IMR-90 (cell line): ENCODE measurements around the gene SPDEF. TPM values are rescaled to one million over a fixed set of nuclear protein-coding genes. Genes with fewer than 3 reads are reported as not detected.

ENCODE experiments used
- ATAC-seq: fragments of 200-7000 bp; cut with Tn5 transposase; 2 replicates; pipeline ENCODE4 v1.9.1; 2020; ENCODE audit warnings: low read depth, mild to moderate bottlenecking, moderate library complexity
- BruUV-seq: library from RNA; stranded (reverse); fragments of 400-500 nt; replicated peaks from 2 replicates; lab custom pipeline; 2021; lab: Mats Ljungman, UMichigan
- CTCF ChIA-PET: fragments of 300-600 bp; formaldehyde crosslinking; extraction: SDS; loops from one replicate; lab custom pipeline; 2021; ENCODE audit warnings: antibody characterized with exemption; lab: Yijun Ruan, JAX
- POLR2A ChIA-PET: fragments of 300-600 bp; sonication (Branson Sonifier 250); formaldehyde crosslinking; loops from one replicate; lab custom pipeline; 2022; ENCODE audit warnings: antibody characterized with exemption; ENCODE audit not compliant: unreplicated experiment; lab: Charles Lee
- DNase-seq: peaks from one replicate; pipeline ENCODE4 v3.0.0; 2013
- H2AFZ ChIP-seq: replicated peaks from 2 replicates; pipeline ENCODE3; 2013; ENCODE audit warnings: low read length, mild to moderate bottlenecking; ENCODE audit not compliant: poor library complexity
- H2AK5ac ChIP-seq: 2 replicates; pipeline ENCODE4 v1.6.1; 2013; ENCODE audit warnings: low read depth, low read length, inconsistent platforms
- H2AK9ac ChIP-seq: replicated peaks from 2 replicates; pipeline ENCODE3; 2013; ENCODE audit warnings: mild to moderate bottlenecking, low read depth, low read length, moderate library complexity; ENCODE audit not compliant: poor library complexity
- H2BK120ac ChIP-seq: 2 replicates; pipeline ENCODE4 v1.6.1; 2013; ENCODE audit warnings: low read depth, low read length, inconsistent platforms
- H2BK15ac ChIP-seq: 3 replicates; pipeline ENCODE4 v1.6.1; 2013; ENCODE audit warnings: low read depth, low read length, inconsistent platforms
- H2BK20ac ChIP-seq: 2 replicates; pipeline ENCODE4 v1.6.1; 2013; ENCODE audit warnings: low read depth, mild to moderate bottlenecking, inconsistent platforms, low read length, moderate library complexity
- H2BK5ac ChIP-seq: 2 replicates; pipeline ENCODE4 v1.6.1; 2013; ENCODE audit warnings: mild to moderate bottlenecking, low read depth, low read length, inconsistent platforms; ENCODE audit not compliant: poor library complexity, severe bottlenecking
- H3K14ac ChIP-seq: replicated peaks from 2 replicates; pipeline ENCODE4 v1.6.1; 2013; ENCODE audit warnings: low read depth, low read length, inconsistent platforms
- H3K18ac ChIP-seq: 2 replicates; pipeline ENCODE4 v1.6.1; 2013; ENCODE audit warnings: low read depth, low read length, control low read depth
- H3K23ac ChIP-seq: 2 replicates; pipeline ENCODE4 v1.6.1; 2013; ENCODE audit warnings: low read depth, low read length, inconsistent platforms
- H3K27ac ChIP-seq: 2 replicates; pipeline ENCODE4 v1.5.1; 2013; ENCODE audit warnings: mild to moderate bottlenecking, control low read depth, low read length; ENCODE audit not compliant: insufficient read depth
- H3K27me3 ChIP-seq: 2 replicates; pipeline ENCODE4 v1.6.1; 2013; ENCODE audit warnings: low read length; ENCODE audit not compliant: control insufficient read depth, insufficient read depth
- H3K36me3 ChIP-seq: 2 replicates; pipeline ENCODE4 v1.6.1; 2013; ENCODE audit warnings: low read length, mixed read lengths; ENCODE audit not compliant: control insufficient read depth, insufficient read depth
- H3K4ac ChIP-seq: 2 replicates; pipeline ENCODE4 v1.6.1; 2013; ENCODE audit warnings: low read depth, low read length, inconsistent platforms
- H3K4me1 ChIP-seq: 2 replicates; pipeline ENCODE4 v1.6.1; 2013; ENCODE audit warnings: low read length, mixed read lengths; ENCODE audit not compliant: control insufficient read depth, insufficient read depth
- H3K4me2 ChIP-seq: 2 replicates; pipeline ENCODE4 v1.6.1; 2013; ENCODE audit warnings: low read depth, mild to moderate bottlenecking, control low read depth, low read length, moderate library complexity
- H3K4me3 ChIP-seq: 2 replicates; pipeline ENCODE4 v1.5.1; 2013; ENCODE audit warnings: low read depth, mild to moderate bottlenecking, control low read depth, low read length, moderate library complexity; ENCODE audit not compliant: insufficient read depth
- H3K56ac ChIP-seq: 2 replicates; pipeline ENCODE4 v1.6.1; 2013; ENCODE audit warnings: low read length, inconsistent platforms; ENCODE audit not compliant: insufficient read depth; ENCODE audit errors: extremely low read depth
- H3K79me1 ChIP-seq, 2 experiments: 2 replicates each; pipeline ENCODE4 v1.6.1; 2013; ENCODE audit warnings: low read length in 2 of 2, inconsistent platforms in 1 of 2, low read depth in 1 of 2
- H3K9ac ChIP-seq: 2 replicates; pipeline ENCODE4 v1.6.1; 2013; ENCODE audit warnings: low read depth, low read length, control low read depth
- H3K9me1 ChIP-seq: 2 replicates; pipeline ENCODE4 v1.6.1; 2013; ENCODE audit warnings: low read length, inconsistent platforms; ENCODE audit not compliant: insufficient read depth
- H3K9me3 ChIP-seq: 2 replicates; pipeline ENCODE4 v1.6.1; 2013; ENCODE audit warnings: low read length; ENCODE audit not compliant: control insufficient read depth, insufficient read depth
- H4K20me1 ChIP-seq: 2 replicates; pipeline ENCODE4 v1.6.1; 2013; ENCODE audit warnings: low read length, inconsistent platforms; ENCODE audit not compliant: insufficient read depth
- H4K5ac ChIP-seq: 2 replicates; pipeline ENCODE4 v1.6.1; 2013; ENCODE audit warnings: mild to moderate bottlenecking, low read depth, low read length, control low read depth
- H4K8ac ChIP-seq, 2 experiments: 2 replicates each; pipeline ENCODE4 v1.6.1; 2013; ENCODE audit warnings: low read depth in 2 of 2, low read length in 2 of 2, control low read depth in 1 of 2, inconsistent platforms in 1 of 2
- H4K91ac ChIP-seq: 2 replicates; pipeline ENCODE4 v1.6.1; 2013; ENCODE audit warnings: low read depth, low read length, inconsistent platforms; ENCODE audit not compliant: insufficient read depth
- BHLHE40 ChIP-seq: fragments of 150-350 bp; IDR thresholded peaks from 2 replicates; pipeline ENCODE4 v1.6.1; 2016; ENCODE audit warnings: mild to moderate bottlenecking, low read depth, low read length
- CHD1 ChIP-seq: IDR thresholded peaks from 2 replicates; pipeline ENCODE4 v1.6.1; 2012; ENCODE audit warnings: low read depth, low read length, improper control_type of control experiment
- FOS ChIP-seq: fragments of 150-350 bp; IDR thresholded peaks from 2 replicates; pipeline ENCODE4 v1.6.1; 2016; ENCODE audit warnings: low read depth, low read length
- MAFK ChIP-seq: IDR thresholded peaks from 2 replicates; pipeline ENCODE4 v1.6.1; 2012; ENCODE audit warnings: low read depth, low read length, improper control_type of control experiment
- MAZ ChIP-seq: IDR thresholded peaks from 2 replicates; pipeline ENCODE4 v1.6.1; 2012; ENCODE audit warnings: low read depth, mild to moderate bottlenecking, low read length, improper control_type of control experiment, moderate library complexity, borderline replicate concordance
- MXI1 ChIP-seq: IDR thresholded peaks from 2 replicates; pipeline ENCODE4 v1.6.1; 2012; ENCODE audit warnings: low read depth, mild to moderate bottlenecking, low read length, moderate library complexity, borderline replicate concordance
- NFE2L2 ChIP-seq: fragments of 150-350 bp; IDR thresholded peaks from 2 replicates; pipeline ENCODE4 v1.6.1; 2016; ENCODE audit warnings: low read depth, mild to moderate bottlenecking, low read length
- POLR2A ChIP-seq: IDR thresholded peaks from 2 replicates; pipeline ENCODE4 v1.6.1; 2012; ENCODE audit warnings: mild to moderate bottlenecking, low read depth, low read length
- RAD21 ChIP-seq: IDR thresholded peaks from 2 replicates; pipeline ENCODE4 v1.6.1; 2012; ENCODE audit warnings: low read length, improper control_type of control experiment
- RCOR1 ChIP-seq: IDR thresholded peaks from 2 replicates; pipeline ENCODE4 v1.6.1; 2012; ENCODE audit warnings: mild to moderate bottlenecking, low read length, improper control_type of control experiment; ENCODE audit not compliant: insufficient replicate concordance
- RFX5 ChIP-seq: IDR thresholded peaks from 2 replicates; pipeline ENCODE4 v1.8.0; 2012; ENCODE audit warnings: low read depth, mild to moderate bottlenecking, low read length, moderate library complexity
- SMC3 ChIP-seq: fragments of 150-350 bp; IDR thresholded peaks from 2 replicates; pipeline ENCODE4 v1.6.1; 2016; ENCODE audit warnings: low read depth, mild to moderate bottlenecking, antibody characterized with exemption, low read length, moderate library complexity
- WGBS, 2 experiments: methylation state at CpG; one replicate each; pipeline versions ENCODE4 v1.1.5 to v1.1.7; 2013; ENCODE audit warnings: missing lambda C conversion rate in 2 of 2; ENCODE audit not compliant: insufficient read length in 1 of 2; ENCODE audit errors: extremely low coverage in 2 of 2; 5-methylcytosine and 5-hydroxymethylcytosine counted together
- dilution Hi-C: fragments of 300-500 bp; cut with HindIII; formaldehyde crosslinking; loops from one replicate; pipeline ENCODE4 v1.14.3; 2018; ENCODE audit warnings: low sequenced_read_pairs; ENCODE audit not compliant: unreplicated experiment
- in situ Hi-C: fragments of 300-500 bp; cut with MboI; formaldehyde crosslinking; loops from 3 replicates; pipeline ENCODE4 v1.14.3; 2019; ENCODE audit warnings: low sequenced_read_pairs, inconsistent platforms, mixed read lengths
- intact Hi-C: fragments of 100-400 bp; cut with micrococcal nuclease; formaldehyde crosslinking; loops from 2 replicates; pipeline ENCODE4 v1.10.0; 2022
- polyA plus RNA-seq, 3 experiments: library from polyadenylated mRNA; depleted of rRNA; stranded (reverse); fragments of >200 nt; gene quantifications; 2 replicates each; pipeline ENCODE4 v1.2.3, GENCODE V29; 2012; ENCODE audit warnings: low replicate concordance in 1 of 3
- total RNA-seq: library from RNA; depleted of rRNA; stranded (reverse); fragments of >200 nt; gene quantifications from 2 replicates; pipeline ENCODE4 v1.2.3, GENCODE V29; 2012
- TF ChIP-seq, protein P1 (sequence below): fragments of 150-350 bp; IDR thresholded peaks from 2 replicates; pipeline ENCODE4 v1.6.1; 2017; ENCODE audit warnings: mild to moderate bottlenecking, antibody characterized with exemption, low read length, low read depth
- TF ChIP-seq, protein P2 (sequence below): conservative IDR thresholded peaks from 2 replicates; pipeline ENCODE4 v1.5.1; 2012; ENCODE audit warnings: mild to moderate bottlenecking, low read depth, low read length, improper control_type of control experiment

The SPDEF gene
- total and polyA plus RNA-seq, 2 of the 4 experiments (the other 2 are of a cell fraction), result 0.05 TPM; not detected in 1

DNA sequence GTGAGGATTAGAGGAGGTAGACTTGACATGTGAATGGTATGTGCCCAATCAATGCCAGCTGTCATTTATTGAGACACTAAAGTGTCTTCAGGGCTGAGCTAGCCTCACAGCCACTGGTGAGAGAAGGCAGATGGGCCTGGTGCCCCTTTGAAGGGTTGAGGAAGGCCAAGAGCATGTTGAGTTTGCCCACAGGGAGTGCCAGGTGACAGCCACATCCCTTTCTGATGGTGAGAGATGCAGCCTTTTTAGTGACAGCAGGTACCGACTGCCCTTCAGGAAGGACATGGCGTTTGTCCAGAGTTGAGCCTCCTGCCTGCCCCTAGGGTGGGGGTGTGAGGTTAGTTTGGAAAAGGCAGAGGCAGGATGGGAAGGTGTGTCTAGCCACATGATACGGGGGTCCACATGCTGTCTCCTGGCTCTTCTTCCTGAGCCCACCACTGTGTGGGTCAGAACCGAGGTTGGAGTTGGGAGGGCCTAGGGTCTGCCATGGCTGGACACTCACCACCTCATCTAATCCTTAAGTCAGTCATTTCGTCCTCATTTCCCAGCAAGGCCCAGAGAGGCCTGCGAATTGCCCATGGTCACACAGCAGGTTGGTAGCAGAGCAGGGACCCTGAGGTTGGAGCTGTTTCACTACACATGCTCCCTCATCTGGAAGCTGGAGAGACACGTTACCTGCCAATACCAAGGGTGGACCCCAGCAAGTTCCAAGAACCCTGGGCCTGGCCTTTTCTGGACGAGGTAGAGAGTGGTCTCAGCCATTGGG, 32.5 kb downstream of the SPDEF start:
- Histone ChIP-seq H3K9me3 (no peaks in the 10 kb centered on the region), H2BK15ac (no peak overlapping the region), H4K5ac (no peak overlapping the region), H3K4me2 (no peak overlapping the region), H2AK5ac (no peak overlapping the region), H3K9ac (no peak overlapping the region), H3K4me1 (peaks cover 4% of the 10 kb centered on the region), H3K23ac (no peak overlapping the region), H2AFZ (no peak overlapping the region), H2BK120ac (no peak overlapping the region), H3K56ac (no peak overlapping the region), H3K36me3 (no peaks in the 10 kb centered on the region), H4K20me1 (no peaks in the 10 kb centered on the region), H3K4me3 (no peak overlapping the region), H3K9me1 (peaks cover 3% of the 10 kb centered on the region; the same call in 1 of the 2 replicates), H4K91ac (no peak overlapping the region), H3K18ac (no peak overlapping the region), H2BK20ac (no peak overlapping the region), H4K8ac (no peak overlapping the region), H3K14ac (no peak overlapping the region), H3K4ac (no peak overlapping the region), H2BK5ac (no peak overlapping the region), H3K79me1 (no peaks in the 10 kb centered on the region), H3K27ac (no peak overlapping the region), H3K27me3 (peaks cover 13% of the 10 kb centered on the region), H2AK9ac (no peak overlapping the region)
- intact Hi-C loops, result no loop called here
- in situ Hi-C loops, result no loop called here
- DNase-seq, result no peak
- ChIA-PET CTCF (no interaction called here), POLR2A (no interaction called here)
- no CpG with 5 or more reads among the region's 8 CpGs for WGBS, 2 experiments
- dilution Hi-C loops, result no loop called here
- no TSS peak for BruUV-seq
- no peak for TF ChIP-seq FOS
- TF ChIP-seq MAZ, result no peak
- TF ChIP-seq, protein P1, sequence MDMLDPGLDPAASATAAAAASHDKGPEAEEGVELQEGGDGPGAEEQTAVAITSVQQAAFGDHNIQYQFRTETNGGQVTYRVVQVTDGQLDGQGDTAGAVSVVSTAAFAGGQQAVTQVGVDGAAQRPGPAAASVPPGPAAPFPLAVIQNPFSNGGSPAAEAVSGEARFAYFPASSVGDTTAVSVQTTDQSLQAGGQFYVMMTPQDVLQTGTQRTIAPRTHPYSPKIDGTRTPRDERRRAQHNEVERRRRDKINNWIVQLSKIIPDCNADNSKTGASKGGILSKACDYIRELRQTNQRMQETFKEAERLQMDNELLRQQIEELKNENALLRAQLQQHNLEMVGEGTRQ, result no peak
- no peak for TF ChIP-seq CHD1
- TF ChIP-seq SMC3, result no peak
- TF ChIP-seq MAFK, result no peak
- TF ChIP-seq BHLHE40, result no peak
- TF ChIP-seq, protein P2, sequence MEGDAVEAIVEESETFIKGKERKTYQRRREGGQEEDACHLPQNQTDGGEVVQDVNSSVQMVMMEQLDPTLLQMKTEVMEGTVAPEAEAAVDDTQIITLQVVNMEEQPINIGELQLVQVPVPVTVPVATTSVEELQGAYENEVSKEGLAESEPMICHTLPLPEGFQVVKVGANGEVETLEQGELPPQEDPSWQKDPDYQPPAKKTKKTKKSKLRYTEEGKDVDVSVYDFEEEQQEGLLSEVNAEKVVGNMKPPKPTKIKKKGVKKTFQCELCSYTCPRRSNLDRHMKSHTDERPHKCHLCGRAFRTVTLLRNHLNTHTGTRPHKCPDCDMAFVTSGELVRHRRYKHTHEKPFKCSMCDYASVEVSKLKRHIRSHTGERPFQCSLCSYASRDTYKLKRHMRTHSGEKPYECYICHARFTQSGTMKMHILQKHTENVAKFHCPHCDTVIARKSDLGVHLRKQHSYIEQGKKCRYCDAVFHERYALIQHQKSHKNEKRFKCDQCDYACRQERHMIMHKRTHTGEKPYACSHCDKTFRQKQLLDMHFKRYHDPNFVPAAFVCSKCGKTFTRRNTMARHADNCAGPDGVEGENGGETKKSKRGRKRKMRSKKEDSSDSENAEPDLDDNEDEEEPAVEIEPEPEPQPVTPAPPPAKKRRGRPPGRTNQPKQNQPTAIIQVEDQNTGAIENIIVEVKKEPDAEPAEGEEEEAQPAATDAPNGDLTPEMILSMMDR, result no peak
- TF ChIP-seq RFX5, result no peak
- no peak for TF ChIP-seq RCOR1
- TF ChIP-seq POLR2A, result no peak
- no peak for TF ChIP-seq MXI1
- no peak for TF ChIP-seq NFE2L2
- no peak for TF ChIP-seq RAD21
- no peak for ATAC-seq
